Activated T-cell treated with anti-CD3 and anti-CD28 coated beads, Interleukin-2, amount 50 U/mL, for 4 hours (primary cell): Measurements from ENCODE around the gene ATP2C1. TPM values are rescaled to one million over a fixed set of nuclear protein-coding genes. Genes with fewer than 3 reads are reported as not detected.
"Not testable (repeated sequence)": the region's sequence is repeated elsewhere in the genome, so short reads cannot be mapped to it uniquely, and the experiment has no call there.

ENCODE experiments used
- ATAC-seq, 2 donors: fragments of 200-7000 bp; cut with Tn5 transposase; one replicate each; pipeline ENCODE4 v1.10.0; 2021
- DNase-seq: peaks from one replicate; pipeline ENCODE4 v3.0.0-alpha.2; 2020
- H3K27me3 Mint-ChIP-seq: one replicate; pipeline ENCODE4 v1.8.0; 2021; ENCODE audit warnings: low read depth, mixed read lengths
- H3K36me3 Mint-ChIP-seq: one replicate; pipeline ENCODE4 v1.8.0; 2022; ENCODE audit warnings: mixed read lengths; ENCODE audit not compliant: insufficient read depth
- H3K4me1 Mint-ChIP-seq: one replicate; pipeline ENCODE4 v1.8.0; 2021; ENCODE audit warnings: low read depth, mixed read lengths
- H3K4me3 Mint-ChIP-seq: one replicate; pipeline ENCODE4 v1.8.0; 2021; ENCODE audit warnings: mild to moderate bottlenecking, moderate library complexity, mixed read lengths
- H3K9me3 Mint-ChIP-seq: one replicate; pipeline ENCODE4 v1.8.0; 2021; ENCODE audit warnings: mixed read lengths
- total RNA-seq, 3 donors: library from RNA; stranded (reverse); gene quantifications; one replicate each; pipeline ENCODE4 v1.2.1, GENCODE V29; 2021

The ATP2C1 gene
- total RNA-seq, 3 donors from 2014 or later = 50.2 to 55.3 (median 51.9) TPM

DNA sequence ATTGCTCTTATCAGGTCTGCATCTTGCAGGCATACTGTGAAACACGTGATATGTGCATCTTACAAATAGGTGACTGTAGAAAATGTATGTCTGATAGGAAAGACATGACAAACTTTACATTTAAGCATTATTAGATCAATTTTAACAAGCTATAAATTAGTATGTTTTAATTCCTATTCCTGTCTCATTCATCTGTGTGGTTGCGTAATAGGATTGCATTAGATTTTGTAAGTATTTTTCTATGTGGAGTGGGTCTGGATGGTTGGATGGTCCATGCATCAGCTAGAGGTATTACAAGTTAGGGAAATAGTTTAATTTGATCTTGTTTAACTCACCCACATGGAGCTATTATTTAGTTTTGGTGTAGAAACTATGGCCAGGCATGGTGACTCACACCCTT lies 113.9 kb downstream of the ATP2C1 start:
- no peaks in the 10 kb centered on the region for H3K9me3 Mint-ChIP-seq
- no peaks in the 10 kb centered on the region for H3K27me3 Mint-ChIP-seq
- peaks cover 9% of the 10 kb centered on the region for H3K4me1 Mint-ChIP-seq
- H3K36me3 Mint-ChIP-seq = peaks cover 32% of the 10 kb centered on the region
- ATAC-seq (no peak), DNase-seq (no peak)
- H3K4me3 Mint-ChIP-seq = no peak overlapping the region

DNA sequence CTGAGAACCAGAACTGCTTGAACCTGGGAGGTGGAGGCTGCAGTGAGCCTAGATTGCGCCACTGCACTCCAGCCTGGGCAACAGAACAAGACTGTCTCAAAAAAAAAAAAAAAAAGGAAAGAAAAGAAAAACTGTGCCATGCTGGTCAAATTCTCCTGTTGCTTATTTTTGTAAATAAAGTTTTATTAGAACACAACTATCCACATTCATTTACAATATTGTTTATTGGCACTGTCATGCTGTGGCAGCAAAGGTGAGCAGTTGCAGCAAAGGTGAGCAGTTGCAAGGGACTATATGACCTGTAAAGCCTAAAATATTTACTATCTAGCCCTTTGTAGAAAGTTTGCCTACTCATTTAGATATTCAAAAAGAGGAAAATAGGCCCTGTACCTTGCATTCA lies 114.4 kb downstream of the ATP2C1 start:
- H3K4me1 Mint-ChIP-seq = peaks cover 9% of the 10 kb centered on the region
- H3K27me3 Mint-ChIP-seq = no peaks in the 10 kb centered on the region
- H3K36me3 Mint-ChIP-seq = peaks cover 38% of the 10 kb centered on the region
- no peaks in the 10 kb centered on the region for H3K9me3 Mint-ChIP-seq
- DNase-seq (no peak), ATAC-seq (no peak)
- H3K4me3 Mint-ChIP-seq = no peak overlapping the region

GRCh38 chr3:131009698-131010097 lies 115.8 kb downstream of the ATP2C1 start:
- H3K27me3 Mint-ChIP-seq = no peaks in the 10 kb centered on the region
- peaks cover 2% of the 10 kb centered on the region for H3K4me1 Mint-ChIP-seq
- DNase-seq (no peak), ATAC-seq (peak in 1 of 2 donors; percentile 43)
- no peak overlapping the region for H3K4me3 Mint-ChIP-seq
- no peaks in the 10 kb centered on the region for H3K9me3 Mint-ChIP-seq
- peaks cover 37% of the 10 kb centered on the region for H3K36me3 Mint-ChIP-seq

DNA sequence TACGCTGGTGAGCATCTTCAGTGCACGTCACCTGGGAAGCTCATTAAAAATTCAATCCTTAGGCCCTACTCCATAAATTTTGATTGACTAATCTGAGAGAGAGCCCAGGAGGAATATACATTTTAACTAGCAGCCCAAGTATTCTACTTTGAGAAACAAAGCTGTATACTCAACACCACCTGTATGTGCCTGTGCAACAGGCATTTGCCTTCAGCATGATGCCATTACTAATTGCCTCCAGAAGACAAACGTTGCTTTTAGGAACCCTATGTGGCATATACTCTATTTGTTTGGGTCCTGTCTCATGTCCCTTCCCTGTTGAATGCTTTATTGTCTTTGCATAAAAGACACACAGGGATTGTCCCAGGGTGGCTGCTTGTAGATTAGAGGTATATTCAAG lies 125.1 kb downstream of the ATP2C1 start:
- Mint-ChIP-seq H3K27me3 (no peaks in the 10 kb centered on the region), H3K9me3 (no peaks in the 10 kb centered on the region), H3K36me3 (peaks cover 26% of the 10 kb centered on the region), H3K4me3 (no peak overlapping the region), H3K4me1 (peaks cover 46% of the 10 kb centered on the region)
- no peak for DNase-seq
- ATAC-seq = no peak

DNA sequence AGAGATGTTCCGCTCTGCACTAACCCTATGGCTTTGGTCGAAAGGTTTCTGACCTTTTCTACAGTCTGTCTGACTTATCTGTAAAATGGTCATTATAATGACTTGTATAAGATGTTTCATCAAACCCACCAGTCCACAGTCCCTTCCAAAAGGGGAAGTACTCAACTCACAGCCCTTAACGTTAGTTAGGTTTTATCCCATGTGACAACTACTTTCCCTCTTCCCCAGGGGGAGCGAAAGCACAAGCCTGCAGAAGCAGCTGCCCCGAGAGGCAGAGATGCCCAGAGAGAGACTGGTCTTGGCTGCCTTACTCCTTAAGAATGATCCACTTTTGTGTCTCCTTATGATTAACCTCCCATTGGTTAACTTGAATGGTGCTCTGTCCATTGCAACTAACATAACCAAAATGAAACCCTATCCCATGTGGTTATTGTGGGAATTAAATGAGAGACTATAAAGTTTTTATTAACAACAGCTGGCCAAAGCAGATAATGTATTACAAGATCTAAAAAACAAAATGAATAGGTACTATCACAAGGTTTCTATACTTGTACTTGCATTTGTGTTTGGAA lies 126.3 kb downstream of the ATP2C1 start:
- DNase-seq (no peak), ATAC-seq (peak in 1 of 2 donors; percentile 23)
- H3K4me3 Mint-ChIP-seq = peak overlapping the region; percentile 3
- peaks cover 58% of the 10 kb centered on the region for H3K4me1 Mint-ChIP-seq
- H3K9me3 Mint-ChIP-seq = no peaks in the 10 kb centered on the region
- H3K27me3 Mint-ChIP-seq = no peaks in the 10 kb centered on the region
- peaks cover 33% of the 10 kb centered on the region for H3K36me3 Mint-ChIP-seq

DNA sequence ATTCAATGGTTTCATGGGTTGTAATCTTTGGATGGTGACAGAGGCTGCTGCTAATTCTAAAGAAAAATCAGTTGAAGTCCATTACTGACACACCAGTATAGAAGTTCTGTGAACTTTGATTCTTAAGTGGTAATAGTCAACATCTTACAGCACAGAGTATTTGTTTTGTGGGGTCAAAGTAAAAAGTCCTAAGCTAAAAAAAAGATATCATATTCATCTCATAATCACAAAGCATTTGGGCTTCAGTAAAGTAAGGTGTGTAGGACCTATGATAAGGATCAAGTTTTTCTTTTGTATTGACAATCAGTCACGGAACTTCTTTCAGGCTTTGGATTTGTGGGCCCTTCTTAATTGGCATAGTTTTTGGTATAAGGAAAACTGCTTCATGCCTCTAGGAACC lies 131.7 kb downstream of the ATP2C1 start:
- Mint-ChIP-seq H3K36me3 (peaks cover 20% of the 10 kb centered on the region), H3K9me3 (no peaks in the 10 kb centered on the region), H3K4me1 (peaks cover 58% of the 10 kb centered on the region), H3K4me3 (peak overlapping the region; percentile 84), H3K27me3 (no peaks in the 10 kb centered on the region)
- ATAC-seq (no peak), DNase-seq (no peak)

- peak within 1 kb of the TSS; percentile 84 for H3K4me3 Mint-ChIP-seq
- peaks cover 49% of the 10 kb centered on the region for H3K4me1 Mint-ChIP-seq
- peaks cover 20% of the 10 kb centered on the region for H3K36me3 Mint-ChIP-seq
- no peaks in the 10 kb centered on the region for H3K9me3 Mint-ChIP-seq
- DNase-seq = peak; percentile 84
- H3K27me3 Mint-ChIP-seq = no peaks in the 10 kb centered on the region
- peak; percentile 99 for ATAC-seq
These were observed 132.7 kb downstream of the ATP2C1 start, which contains the start of the genes ASTE1 and NEK11 for GRCh38 chr3:131026321-131027151. Gene ASTE1, minus strand, starts transcription at chr3:131026825. Its CDS starts 1,519 bp downstream, at chr3:131025306. Gene NEK11, plus strand, starts transcription at chr3:131026877. Its CDS starts 2,832 bp downstream, at chr3:131029709.

GRCh38 chr3:131028844-131029243 lies 135.0 kb downstream of the ATP2C1 start:
- no peak for ATAC-seq
- Mint-ChIP-seq H3K9me3 (no peaks in the 10 kb centered on the region), H3K36me3 (peaks cover 15% of the 10 kb centered on the region), H3K27me3 (no peaks in the 10 kb centered on the region), H3K4me1 (peaks cover 30% of the 10 kb centered on the region), H3K4me3 (no peak overlapping the region)
- DNase-seq = no peak

GRCh38 chr3:131031660-131032059 lies 137.8 kb downstream of the ATP2C1 start:
- ATAC-seq (no peak), DNase-seq (no peak)
- Mint-ChIP-seq H3K9me3 (no peaks in the 10 kb centered on the region), H3K4me3 (no peak overlapping the region), H3K36me3 (peaks cover 4% of the 10 kb centered on the region), H3K4me1 (peaks cover 6% of the 10 kb centered on the region), H3K27me3 (no peaks in the 10 kb centered on the region)

DNA sequence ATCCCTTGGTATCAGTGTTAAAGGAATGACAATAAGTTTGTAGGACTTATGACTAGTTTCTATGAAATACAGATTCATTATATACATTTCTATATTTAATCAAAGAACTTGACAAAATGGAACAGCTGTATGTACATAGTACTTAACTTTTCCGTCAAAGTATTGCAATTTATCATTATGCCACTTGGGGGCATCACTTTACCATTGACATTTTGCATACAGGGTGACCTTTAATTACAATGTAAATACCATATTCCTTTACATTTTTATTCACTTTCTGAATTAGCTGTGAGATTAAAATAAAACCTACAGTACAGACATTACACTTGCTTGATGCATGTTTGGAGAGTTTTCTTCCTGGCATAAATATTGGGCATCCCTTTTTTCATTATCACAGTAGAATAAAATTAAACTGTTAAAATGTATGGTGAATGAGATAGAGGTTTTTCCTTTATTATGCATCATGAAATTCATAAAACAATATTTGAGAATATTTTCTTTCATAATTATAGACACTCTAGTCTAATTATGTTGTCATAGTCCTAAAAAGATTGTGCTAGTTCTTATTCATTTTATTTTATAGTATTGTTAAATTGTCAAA lies 139.7 kb downstream of the ATP2C1 start:
- no peak overlapping the region for H3K4me3 Mint-ChIP-seq
- ATAC-seq = no peak
- H3K36me3 Mint-ChIP-seq = peaks cover 4% of the 10 kb centered on the region
- H3K27me3 Mint-ChIP-seq = no peaks in the 10 kb centered on the region
- DNase-seq = no peak
- no peaks in the 10 kb centered on the region for H3K9me3 Mint-ChIP-seq
- no peaks in the 10 kb centered on the region for H3K4me1 Mint-ChIP-seq

DNA sequence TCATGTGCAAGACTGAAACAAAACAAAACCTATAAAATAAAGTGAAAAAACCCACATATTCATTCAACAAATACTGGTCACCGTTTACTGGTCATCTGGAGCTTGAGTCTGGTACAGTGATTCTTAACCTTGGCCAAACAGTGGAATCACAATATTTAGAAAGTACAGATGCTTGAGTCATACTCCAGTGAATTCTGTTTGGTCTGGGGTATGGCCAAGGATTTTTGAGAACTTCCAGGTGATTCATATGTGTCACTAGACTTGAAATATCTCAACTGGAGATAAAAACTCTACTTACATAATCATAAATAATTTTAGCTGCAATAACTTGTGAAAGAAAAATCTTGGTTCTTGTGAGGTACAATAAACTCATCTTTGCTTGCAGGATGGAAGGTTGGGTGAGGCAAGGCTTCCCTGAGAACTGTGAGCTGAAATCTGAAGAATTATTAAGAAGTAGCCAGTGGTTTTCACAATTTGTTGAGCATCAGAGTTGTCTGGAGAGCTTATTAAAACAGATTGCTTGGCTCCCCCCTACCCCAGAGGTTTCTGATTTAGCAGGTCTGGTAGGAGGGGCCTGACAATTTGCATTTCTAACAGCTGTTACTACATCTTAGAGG lies 142.4 kb downstream of the ATP2C1 start:
- peaks cover 8% of the 10 kb centered on the region for H3K4me1 Mint-ChIP-seq
- ATAC-seq = no peak
- peaks cover 11% of the 10 kb centered on the region for H3K9me3 Mint-ChIP-seq
- H3K4me3 Mint-ChIP-seq = no peak overlapping the region
- no peaks in the 10 kb centered on the region for H3K27me3 Mint-ChIP-seq
- DNase-seq = no peak
- peaks cover 4% of the 10 kb centered on the region for H3K36me3 Mint-ChIP-seq

GRCh38 chr3:131036986-131037385 lies 143.1 kb downstream of the ATP2C1 start:
- H3K36me3 Mint-ChIP-seq = no peaks in the 10 kb centered on the region
- peaks cover 15% of the 10 kb centered on the region for H3K9me3 Mint-ChIP-seq
- H3K4me3 Mint-ChIP-seq = no peak overlapping the region
- peaks cover 15% of the 10 kb centered on the region for H3K4me1 Mint-ChIP-seq
- ATAC-seq = no peak
- no peaks in the 10 kb centered on the region for H3K27me3 Mint-ChIP-seq
- DNase-seq = no peak

GRCh38 chr3:131038326-131038725 lies 144.4 kb downstream of the ATP2C1 start:
- no peak overlapping the region for H3K4me3 Mint-ChIP-seq
- H3K4me1 Mint-ChIP-seq = peaks cover 29% of the 10 kb centered on the region
- H3K36me3 Mint-ChIP-seq = peaks cover 2% of the 10 kb centered on the region
- no peaks in the 10 kb centered on the region for H3K27me3 Mint-ChIP-seq
- ATAC-seq = no peak
- peaks cover 18% of the 10 kb centered on the region for H3K9me3 Mint-ChIP-seq
- DNase-seq = no peak

GRCh38 chr3:131042271-131042985 lies 148.5 kb downstream of the ATP2C1 start:
- not testable (repeated sequence) for H3K36me3 Mint-ChIP-seq, H3K4me3 Mint-ChIP-seq, ATAC-seq, H3K27me3 Mint-ChIP-seq, DNase-seq
- peaks cover 48% of the 10 kb centered on the region for H3K9me3 Mint-ChIP-seq
- H3K4me1 Mint-ChIP-seq = peaks cover 34% of the 10 kb centered on the region
